Testis (tissue), 3 donors: ENCODE measurements around the gene U2AF1L4. TPM values are rescaled to one million over a fixed set of nuclear protein-coding genes. Genes with fewer than 3 reads are reported as not detected.
A peak's percentile ranks its signal among the peaks of the same experiment; 100 is the strongest.

ENCODE experiments used
- DNase-seq: peaks from one replicate; pipeline ENCODE4 v3.0.0-alpha.2; 2019
- H3K27ac ChIP-seq, 2 donors: fragments of 200-600 bp; sonication (generic); one replicate each; pipeline ENCODE4 v1.5.1; 2019
- H3K27me3 ChIP-seq: fragments of 200-600 bp; sonication (generic); one replicate; pipeline ENCODE4 v1.5.1; 2019
- H3K36me3 ChIP-seq: fragments of 200-600 bp; sonication (generic); one replicate; pipeline ENCODE4 v1.5.1; 2017; ENCODE audit warnings: low read depth; ENCODE audit errors: missing control alignments
- H3K4me1 ChIP-seq: fragments of 200-600 bp; sonication (generic); one replicate; pipeline ENCODE4 v1.5.1; 2019
- H3K4me3 ChIP-seq, 2 donors: fragments of 200-600 bp; sonication (generic); one replicate each; pipeline ENCODE4 v1.5.1; 2017 to 2019
- H3K9me3 ChIP-seq: fragments of 200-600 bp; sonication (generic); one replicate; pipeline ENCODE4 v1.5.1; 2017
- CTCF ChIP-seq, 3 experiments: fragments of 450-650 bp in 2 of 3; fragments of 200-600 bp in 1 of 3; sonication (generic) in 1 of 3; IDR thresholded peaks; one replicate each; pipeline ENCODE4 v1.5.1; 2016 to 2019; ENCODE audit warnings: antibody characterized with exemption in 3 of 3, mild to moderate bottlenecking in 2 of 3, moderate library complexity in 1 of 3
- POLR2A ChIP-seq: fragments of 450-650 bp; IDR thresholded peaks from one replicate; pipeline ENCODE4 v1.6.1; 2017; ENCODE audit warnings: antibody characterized with exemption, mild to moderate bottlenecking, moderate library complexity
- WGBS, 2 donors: methylation state at CpG; one replicate each; pipeline ENCODE4 v1.1.5; 2018; 5-methylcytosine and 5-hydroxymethylcytosine counted together
- intact Hi-C: fragments of 100-400 bp; cut with DNase I; formaldehyde crosslinking; loops from one replicate; pipeline ENCODE4 v1.15.1; 2023; ENCODE audit warnings: low total_unique reads
- polyA plus RNA-seq: library from polyadenylated mRNA; stranded (reverse); fragments of 350-450 nt; fragmentation: Illumina TruSeq; extraction: RNeasy Lipid Tissue Mini Kit (QIAGEN cat#74804); gene quantifications from one replicate; pipeline ENCODE4 v1.2.3, GENCODE V29; 2014; ENCODE audit warnings: low read depth, low replicate concordance; ENCODE audit not compliant: insufficient read depth
- total RNA-seq, 2 donors: library from RNA; depleted of rRNA; stranded (reverse); fragments of >200 nt; gene quantifications; one replicate each; pipeline ENCODE4 v1.2.3, GENCODE V29; 2016

Gene U2AF1L4
- total and polyA plus RNA-seq, 3 donors from 2014 or later = 45.3 to 49.6 (median 47.2) TPM

- no peak overlapping the region for H3K27ac ChIP-seq
- 0% methylated on average over 29 to 49 of the region's 50 CpGs for WGBS, 2 donors
- H3K9me3 ChIP-seq = no peaks in the 10 kb centered on the region
- peak overlapping the region; percentile 27 to 47 for H3K4me3 ChIP-seq
- H3K27me3 ChIP-seq = no peaks in the 10 kb centered on the region
- H3K4me1 ChIP-seq = peaks cover 5% of the 10 kb centered on the region
- intact Hi-C loops = no loop called here
- H3K36me3 ChIP-seq = no peaks in the 10 kb centered on the region
- TF ChIP-seq POLR2A = no peak
- no peak for TF ChIP-seq CTCF (IDR thresholded peaks at IDR 0.05)
- DNase-seq = peak; percentile 99
Measured at GRCh38 chr19:35702223-35703012, 42.8 kb downstream of the U2AF1L4 start.

GRCh38 chr19:35696835-35697234, 48.4 kb downstream of the U2AF1L4 start:
- DNase-seq = no peak
- Histone ChIP-seq H3K27ac (no peak overlapping the region), H3K4me3 (no peak overlapping the region), H3K27me3 (no peaks in the 10 kb centered on the region), H3K4me1 (no peaks in the 10 kb centered on the region), H3K9me3 (no peaks in the 10 kb centered on the region), H3K36me3 (no peaks in the 10 kb centered on the region)
- 77 to 83% methylated on average over 3 to 4 of the region's 4 CpGs for whole genome bisulfite sequencing, 2 donors
- TF ChIP-seq CTCF (IDR thresholded peaks at IDR 0.05) (no peak), POLR2A (no peak)
- intact Hi-C loops = no loop called here

GRCh38 chr19:35695895-35696422, 49.3 kb downstream of the U2AF1L4 start:
- Histone ChIP-seq H3K36me3 (no peaks in the 10 kb centered on the region), H3K27ac (no peak overlapping the region), H3K27me3 (no peaks in the 10 kb centered on the region), H3K4me3 (no peak overlapping the region), H3K9me3 (no peaks in the 10 kb centered on the region), H3K4me1 (no peaks in the 10 kb centered on the region)
- intact Hi-C loops = no loop called here
- no peak for DNase-seq
- TF ChIP-seq CTCF (IDR thresholded peaks at IDR 0.05) = no peak
- TF ChIP-seq POLR2A = no peak
- 77 to 80% methylated on average over 2 of the region's 2 CpGs for WGBS, 2 donors

GRCh38 chr19:35693835-35694599, 51.2 kb downstream of the U2AF1L4 start:
- WGBS, 2 donors = 48 to 51% methylated on average over 8 of the region's 8 CpGs
- H3K4me1 ChIP-seq = no peaks in the 10 kb centered on the region
- intact Hi-C loops = no loop called here
- no peaks in the 10 kb centered on the region for H3K27me3 ChIP-seq
- H3K9me3 ChIP-seq = no peaks in the 10 kb centered on the region
- peak; percentile 91 for DNase-seq
- H3K36me3 ChIP-seq = no peaks in the 10 kb centered on the region
- TF ChIP-seq POLR2A = no peak
- peak; percentile 85 to 89 (median 86) for TF ChIP-seq CTCF (IDR thresholded peaks at IDR 0.05)
- H3K27ac ChIP-seq = no peak overlapping the region
- no peak overlapping the region for H3K4me3 ChIP-seq
